Stimulated activated naive CD8-positive, alpha-beta T cell treated with anti-CD3 and anti-CD28 coated beads, Interleukin-15, Interleukin-2, amounts not matched to agents 100 U/mL and 50 U/mL, for 24 hours (primary cell): ENCODE results near the gene CRISP1.
"Not testable (repeated sequence)": the region's sequence is repeated elsewhere in the genome, so short reads cannot be mapped to it uniquely, and the experiment has no call there.

Experiments
- ATAC-seq: fragments of 150-1000 bp; cut with Tn5 transposase; one replicate; pipeline ENCODE4 v1.10.0; 2021
- DNase-seq: peaks from one replicate; pipeline ENCODE4 v3.0.0; 2021

CRISP1 gene

DNA sequence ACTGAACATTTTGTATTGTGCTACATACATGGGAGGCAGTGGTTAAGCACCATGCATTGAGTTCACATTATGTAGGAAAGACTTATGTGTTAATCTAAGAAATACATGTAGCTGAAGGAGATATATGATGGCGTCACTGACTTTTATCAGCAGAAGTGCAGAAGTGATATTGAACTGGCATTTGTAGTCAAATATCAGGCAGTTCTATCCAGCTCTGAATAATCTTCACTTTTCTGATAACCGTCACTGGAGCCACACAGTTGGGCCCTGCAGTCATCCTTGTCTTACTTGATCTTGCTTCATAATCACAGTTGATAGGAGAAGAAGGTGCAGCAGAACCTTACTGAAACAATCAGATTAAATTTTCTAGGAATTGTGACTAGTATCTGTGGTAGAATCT lies 26.4 kb downstream of the CRISP1 start:
- no peak for DNase-seq
- ATAC-seq, result no peak

DNA sequence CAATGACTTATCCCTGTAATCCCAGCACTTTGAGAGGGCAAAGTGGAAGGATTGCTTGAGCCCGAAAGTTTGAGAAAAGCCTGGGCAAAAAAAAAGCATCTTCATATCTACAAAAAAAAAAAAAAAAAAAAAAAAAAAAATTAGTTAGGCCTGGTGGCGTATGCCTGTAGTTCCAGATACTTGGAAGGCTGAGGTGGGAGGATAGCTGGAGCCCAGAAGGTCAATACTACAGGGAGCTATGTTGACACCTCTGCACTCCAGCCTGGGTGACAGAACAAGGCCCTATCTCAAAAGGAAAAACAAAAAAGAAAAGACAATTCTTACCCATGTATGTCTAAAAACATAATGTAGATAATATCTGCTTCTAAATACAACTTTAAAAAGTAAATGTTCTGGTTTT lies 27.2 kb downstream of the CRISP1 start:
- no peak for DNase-seq
- no peak for ATAC-seq

DNA sequence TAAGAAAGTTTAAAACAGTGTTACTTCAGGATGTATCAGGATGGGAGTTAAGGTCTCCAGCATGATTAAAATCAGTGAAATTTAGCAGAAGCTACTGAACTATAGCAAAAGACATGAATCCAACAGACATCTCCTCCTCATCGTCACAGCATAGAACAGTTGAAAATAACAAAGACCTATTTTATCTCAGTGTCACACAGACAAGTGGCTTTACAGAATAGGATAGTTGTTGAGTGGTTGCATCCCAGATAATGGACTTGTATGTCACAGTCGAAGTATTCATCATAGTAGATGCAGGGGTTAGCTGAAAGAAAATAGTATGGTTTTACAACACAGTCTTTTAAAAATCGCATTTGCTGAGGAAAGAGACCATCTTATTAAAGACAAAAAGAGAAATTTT lies 31.2 kb downstream of the CRISP1 start:
- no peak for DNase-seq
- no peak for ATAC-seq

DNA sequence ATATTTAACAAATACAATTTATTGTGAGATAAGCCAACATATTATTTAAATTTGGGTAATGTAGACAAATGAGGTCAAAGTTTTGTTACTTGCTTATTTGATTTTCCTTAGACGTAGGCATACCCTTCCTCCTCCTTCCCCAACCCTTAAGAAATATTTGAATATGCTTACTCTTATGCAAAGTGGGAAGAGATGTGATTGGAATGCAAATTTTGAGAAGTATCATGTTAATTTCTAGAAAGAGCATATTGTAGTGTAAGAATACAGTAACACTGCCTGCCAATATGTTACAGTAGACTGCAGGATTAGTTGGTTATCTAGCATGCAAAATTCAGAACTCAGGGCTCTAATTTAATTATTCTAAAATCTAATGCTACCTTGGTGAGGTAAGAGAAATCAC lies 32.9 kb downstream of the CRISP1 start:
- no peak for DNase-seq
- no peak for ATAC-seq

DNA sequence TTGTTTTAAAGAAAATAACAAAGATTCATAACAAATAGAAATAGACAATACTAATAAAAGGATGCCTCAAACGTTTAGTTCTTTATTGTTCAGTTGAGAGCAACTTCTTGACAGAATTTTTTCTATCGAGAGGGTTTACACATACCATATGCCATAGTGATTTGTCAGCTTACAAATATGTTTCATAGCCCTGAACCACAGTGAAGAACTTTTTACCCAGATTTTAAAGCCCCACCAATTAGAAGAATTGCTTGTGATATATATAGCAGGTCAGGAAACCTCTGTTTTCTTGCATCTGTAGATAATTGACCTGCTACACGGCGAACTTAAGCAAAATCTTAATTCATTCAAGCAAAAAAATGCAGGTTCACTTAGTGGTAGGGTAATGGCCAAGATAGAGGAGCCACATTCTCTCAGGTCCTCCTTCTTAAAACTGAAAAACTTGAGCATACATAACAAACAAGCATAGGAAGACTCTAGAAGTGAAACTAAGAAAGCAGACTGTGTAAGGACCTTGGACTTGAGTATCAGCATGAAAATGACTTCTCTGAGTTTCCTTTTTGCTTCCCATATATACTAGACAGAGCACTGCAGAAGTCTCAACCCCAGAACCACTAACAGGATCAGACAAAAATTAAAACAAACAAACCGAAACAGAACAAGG lies 39.5 kb downstream of the CRISP1 start:
- ATAC-seq (no peak), DNase-seq (no peak)

DNA sequence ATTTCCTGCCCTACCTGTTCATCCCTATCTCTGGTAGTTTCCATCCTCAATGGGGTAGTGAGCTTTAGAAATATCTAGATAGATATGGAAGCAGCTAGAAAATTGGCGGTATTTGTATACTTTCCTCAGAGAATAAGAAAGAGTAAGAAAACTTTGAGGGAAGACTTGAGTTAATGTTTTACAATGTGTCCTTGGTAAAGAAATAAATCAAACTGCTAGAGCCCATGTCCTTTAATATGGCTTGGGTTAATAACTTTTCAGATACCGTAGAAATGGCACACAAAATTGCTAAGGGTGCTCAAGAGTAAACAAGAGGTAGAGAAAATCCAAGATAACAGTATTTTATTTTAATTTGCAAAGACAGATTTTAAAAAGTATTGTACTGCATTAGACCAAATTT lies 51.2 kb downstream of the CRISP1 start:
- no peak for DNase-seq
- no peak for ATAC-seq

DNA sequence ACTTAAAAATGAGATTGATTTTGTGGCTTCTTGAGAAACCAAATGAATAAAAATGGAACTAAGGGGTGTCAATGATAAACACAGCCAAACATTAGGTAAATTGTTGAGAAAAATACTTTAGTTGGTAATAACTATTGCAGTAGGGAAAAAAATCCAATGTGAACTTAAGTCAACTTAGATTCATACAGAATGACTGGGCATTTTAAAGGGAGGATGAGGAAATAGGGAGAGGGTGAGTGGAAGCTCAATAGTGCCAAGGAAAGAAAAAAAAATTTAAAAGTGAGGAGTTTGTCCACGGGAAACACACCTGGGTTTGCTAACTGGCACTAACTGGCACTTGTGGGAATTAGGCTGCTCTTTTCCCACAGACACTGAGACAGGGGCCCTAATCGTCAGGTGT lies 53.1 kb downstream of the CRISP1 start:
- no peak for DNase-seq
- no peak for ATAC-seq

DNA sequence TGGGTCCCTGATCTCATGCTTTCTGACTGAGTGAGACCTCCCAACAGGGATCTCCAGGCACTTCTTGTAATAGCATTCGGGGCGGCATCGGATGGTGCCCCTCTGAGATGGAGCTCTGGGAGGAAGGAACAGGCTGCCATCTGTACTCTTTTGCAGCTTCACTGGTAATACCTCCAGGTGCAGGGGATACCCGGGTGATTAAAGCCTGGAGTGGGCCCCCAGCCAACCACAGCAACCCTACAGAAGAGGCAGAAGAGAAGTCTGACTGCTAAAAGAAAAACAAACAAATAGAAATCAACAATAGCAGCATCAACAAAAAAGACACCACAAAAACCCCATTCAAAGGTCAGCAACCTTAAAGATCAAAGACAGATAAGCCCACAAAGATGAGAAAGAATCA lies 60.2 kb downstream of the CRISP1 start:
- DNase-seq, result no peak
- ATAC-seq, result no peak

DNA sequence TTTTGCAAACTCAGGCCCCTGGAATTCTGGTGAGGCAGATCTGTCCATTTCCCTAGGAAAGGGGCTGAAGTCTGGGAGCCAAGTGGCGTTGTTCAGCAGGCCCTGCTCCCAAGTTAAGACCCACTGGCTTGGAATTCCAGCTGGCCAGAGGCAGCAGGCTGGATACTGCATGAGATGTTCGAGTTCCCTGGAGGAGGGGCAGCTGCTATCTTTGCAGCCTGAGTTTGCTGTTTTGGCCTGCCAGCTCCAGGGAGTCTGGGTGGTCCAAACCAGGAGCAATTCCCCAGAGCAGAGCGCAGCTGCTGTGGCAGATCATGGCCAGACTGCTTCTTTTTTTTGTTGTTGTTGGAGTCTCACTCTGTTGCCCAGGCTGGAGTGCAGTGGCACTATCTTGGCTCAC lies 61.1 kb downstream of the CRISP1 start:
- DNase-seq (no peak), ATAC-seq (no peak)

DNA sequence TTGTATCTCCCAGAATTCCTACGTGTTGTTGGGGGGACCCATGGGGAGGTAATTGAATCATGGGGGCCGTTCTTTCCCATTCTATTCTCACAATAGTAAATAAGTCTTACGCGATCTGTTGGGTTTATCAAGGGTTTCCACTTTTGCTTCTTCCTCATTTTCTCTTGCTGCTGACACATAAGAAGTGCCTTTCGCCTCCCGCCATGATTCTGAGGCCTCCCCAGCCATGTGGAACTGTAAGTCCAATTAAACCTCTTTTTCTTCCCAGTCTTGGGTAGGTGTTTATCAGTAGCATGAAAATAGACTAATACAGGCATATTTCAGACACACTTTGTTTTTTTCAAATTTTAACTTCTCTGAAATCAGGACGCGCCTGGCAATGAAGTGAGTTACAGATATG lies 64.8 kb downstream of the CRISP1 start:
- no peak for ATAC-seq

DNA sequence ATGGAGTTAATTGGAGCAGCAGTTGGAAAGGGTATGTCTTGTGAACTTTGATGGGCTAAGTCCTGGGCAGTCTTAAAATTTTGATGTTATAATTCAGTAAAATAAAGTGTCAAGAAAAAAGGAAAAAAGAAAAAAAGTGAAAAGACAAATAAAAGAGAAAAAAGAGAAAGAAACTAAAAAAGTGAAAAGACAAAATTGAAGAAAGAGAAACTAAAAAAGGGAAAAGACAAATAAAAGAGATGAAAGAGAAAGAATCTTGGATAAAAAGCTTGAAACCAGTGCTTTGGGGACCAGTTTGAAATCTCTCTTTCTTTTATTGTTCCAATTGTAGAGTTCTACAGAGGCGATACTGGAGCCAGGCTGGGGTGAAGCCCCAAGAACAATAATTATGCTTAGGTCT lies 67.2 kb downstream of the CRISP1 start:
- ATAC-seq, result no peak

More for the DNA sequence above, 64.8 kb downstream of the CRISP1 start:
- no peak for DNase-seq

DNA sequence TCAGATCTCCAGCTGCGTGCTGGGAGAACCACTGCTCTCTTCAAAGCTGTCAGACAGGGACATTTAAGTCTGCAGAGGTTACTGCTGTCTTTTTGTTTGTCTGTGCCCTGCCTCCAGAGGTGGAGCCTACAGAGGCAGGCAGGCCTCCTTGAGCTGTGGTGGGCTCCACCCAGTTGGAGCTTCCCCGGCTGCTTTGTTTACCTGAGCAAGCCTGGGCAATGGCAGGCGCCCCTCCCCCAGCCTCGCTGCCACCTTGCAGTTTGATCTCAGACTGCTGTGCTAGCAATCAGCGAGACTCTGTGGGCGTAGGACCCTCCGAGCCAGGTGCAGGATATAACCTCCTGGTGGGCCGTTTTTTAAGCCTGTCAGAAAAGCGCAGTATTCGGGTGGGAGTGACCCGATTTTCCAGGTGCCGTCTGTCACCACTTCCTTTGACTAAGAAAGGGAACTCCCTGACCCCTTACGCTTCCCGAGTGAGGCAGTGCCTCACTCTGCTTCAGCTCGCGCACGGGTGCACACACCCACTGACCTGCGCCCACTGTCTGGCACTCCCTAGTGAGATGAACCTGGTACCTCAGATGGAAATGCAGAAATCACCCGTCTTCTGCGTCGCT lies 69.4 kb downstream of the CRISP1 start:
- ATAC-seq, DNase-seq: not testable (repeated sequence)

More for the DNA sequence above, 67.2 kb downstream of the CRISP1 start:
- no peak for DNase-seq

DNA sequence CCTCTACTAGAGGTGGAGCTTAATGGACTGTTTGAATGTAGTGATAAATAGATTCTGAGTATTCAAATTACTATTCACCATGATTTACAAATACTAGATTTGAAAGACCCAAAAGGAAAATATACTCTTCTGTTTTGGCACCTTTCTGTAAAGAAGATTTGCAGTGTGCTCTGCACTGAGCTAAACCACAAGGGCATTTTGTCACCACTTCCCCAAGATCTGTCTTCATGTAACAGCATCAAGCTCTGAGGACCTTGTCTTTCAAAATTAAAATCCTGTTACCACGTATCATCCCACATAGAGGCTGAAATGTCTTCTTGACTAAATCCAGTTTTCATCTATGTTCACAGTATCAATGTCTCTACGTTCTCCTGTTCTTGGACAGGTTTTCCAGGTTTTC lies 76.0 kb downstream of the CRISP1 start:
- ATAC-seq (no peak), DNase-seq (no peak)

DNA sequence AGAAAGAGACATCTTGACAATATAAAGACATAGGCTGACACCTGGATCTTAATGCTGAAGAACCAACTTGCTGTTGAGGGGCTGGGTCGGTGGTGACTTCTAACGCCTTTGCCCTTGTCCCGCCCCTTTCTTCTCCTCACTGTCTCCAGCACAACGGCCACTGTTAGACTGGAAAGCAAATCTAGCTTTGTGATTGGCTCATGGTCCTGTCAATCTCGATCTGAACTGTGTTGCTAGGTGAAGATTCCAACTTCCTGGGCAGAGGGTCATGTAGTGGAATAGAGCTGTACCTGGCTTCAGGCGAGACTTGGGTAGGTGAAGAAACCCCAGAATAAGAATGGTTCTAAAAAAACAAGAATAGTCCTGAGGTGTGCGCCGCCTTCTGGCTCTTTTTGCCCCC lies 79.2 kb downstream of the CRISP1 start, which contains the start of gene PGK2:
TSS of gene PGK2 (minus strand) at position 110 of the 400 bp plus-strand sequence. CDS start at position 12, 98 bp downstream.
- no peak for ATAC-seq
- DNase-seq, result no peak

DNA sequence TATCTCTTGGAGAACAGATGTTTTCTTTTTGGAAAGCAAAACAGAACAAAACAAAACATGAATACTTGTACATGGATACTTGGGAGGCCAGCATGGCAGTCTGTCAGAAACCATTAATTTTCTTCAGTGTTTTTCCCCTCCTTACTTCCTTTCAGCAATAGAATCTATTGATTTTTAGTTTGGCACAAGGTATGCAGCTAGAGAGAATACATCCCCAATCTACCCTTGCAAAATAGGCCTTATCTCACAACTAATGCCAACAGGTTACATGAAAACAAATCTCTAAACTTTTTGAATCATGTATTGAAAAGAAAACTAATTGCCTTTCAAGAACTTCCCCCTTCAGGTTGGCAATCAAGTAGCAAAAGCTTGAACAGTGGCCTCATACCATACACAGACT lies 82.1 kb downstream of the CRISP1 start:
- DNase-seq, result no peak
- ATAC-seq, result no peak
